ENCODE measurements around the gene ITGA11.
A peak's percentile ranks its signal among the peaks of the same experiment; 100 is the strongest.

The ITGA11 gene

DNA sequence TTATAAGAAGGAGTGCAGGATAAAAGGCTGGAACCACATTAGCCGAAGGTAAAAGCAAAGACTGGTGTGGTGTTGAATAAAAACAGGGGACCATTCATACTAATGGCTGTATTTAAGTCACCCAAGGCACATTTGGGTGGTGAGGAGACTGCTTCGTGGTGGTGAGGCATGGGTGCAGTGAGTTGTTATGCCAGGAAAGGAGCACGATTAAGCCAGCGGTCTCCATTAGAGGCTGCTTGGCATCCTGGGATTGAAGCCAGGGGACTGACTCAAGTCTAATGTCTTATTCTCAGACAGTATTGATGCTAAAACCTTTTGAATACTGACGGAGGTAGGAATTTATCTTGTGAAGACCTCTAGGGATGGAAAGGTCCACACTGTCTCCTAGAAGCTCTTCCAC, 132.5 kb downstream of the ITGA11 start:
- H3K27ac ChIP-seq = 0 out of 2 replicates have a peak overlapping the region, but pooled peaks have one; percentile 2
- TF ChIP-seq CTCF (IDR thresholded peaks at IDR 0.05) = no peak
- no peak for TF ChIP-seq ZFX (IDR thresholded peaks at IDR 0.05; ENCODE audit: borderline replicate concordance)

DNA sequence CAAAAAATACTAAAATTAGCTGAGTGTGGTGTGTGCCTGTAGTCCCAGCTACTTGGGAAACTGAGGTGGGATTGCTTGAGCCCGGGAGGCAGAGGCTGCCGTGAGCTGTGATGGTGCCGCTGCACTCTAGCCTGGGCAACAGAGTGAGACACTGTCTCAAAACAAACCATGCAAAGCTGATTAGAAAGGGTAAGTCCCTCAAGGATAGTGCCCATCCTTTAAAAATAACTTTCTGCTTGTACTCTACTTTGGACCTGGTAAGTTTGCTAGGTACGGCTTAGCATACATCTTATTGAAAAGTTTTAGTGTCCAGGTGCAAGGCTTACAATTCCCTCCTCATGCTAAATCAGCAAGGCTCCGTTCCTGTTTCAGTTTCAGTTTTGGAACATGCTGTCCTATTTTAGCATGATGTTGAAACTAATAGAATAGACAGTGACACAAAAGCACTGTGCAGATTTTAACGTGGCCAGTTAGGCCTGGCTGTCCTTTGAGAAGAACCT, 133.0 kb downstream of the ITGA11 start:
- H3K27ac ChIP-seq = no peak overlapping the region
- TF ChIP-seq ZFX (IDR thresholded peaks at IDR 0.05; ENCODE audit: borderline replicate concordance) = no peak
- TF ChIP-seq CTCF (IDR thresholded peaks at IDR 0.05) = no peak

DNA sequence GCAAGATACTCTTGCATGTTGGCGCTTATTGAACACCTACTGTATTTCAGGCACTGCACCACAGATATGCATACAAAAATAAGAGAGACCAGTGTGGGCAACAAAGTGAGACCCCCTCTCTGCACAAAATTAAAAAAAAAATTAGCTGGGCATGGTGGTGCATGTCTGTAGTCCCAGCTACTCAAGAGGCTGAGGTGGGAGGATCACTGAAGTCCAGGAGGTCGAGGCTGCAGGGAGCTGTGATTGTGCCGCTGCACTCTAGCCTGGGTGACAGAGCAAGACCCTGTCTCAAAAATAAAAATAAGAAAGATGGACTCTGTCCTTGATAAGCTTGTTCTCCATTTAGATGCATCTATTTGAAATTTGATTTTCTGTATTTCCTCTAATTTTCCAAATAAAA, 133.6 kb downstream of the ITGA11 start:
- TF ChIP-seq ZFX (IDR thresholded peaks at IDR 0.05; ENCODE audit: borderline replicate concordance) (no peak), CTCF (IDR thresholded peaks at IDR 0.05) (no peak)

DNA sequence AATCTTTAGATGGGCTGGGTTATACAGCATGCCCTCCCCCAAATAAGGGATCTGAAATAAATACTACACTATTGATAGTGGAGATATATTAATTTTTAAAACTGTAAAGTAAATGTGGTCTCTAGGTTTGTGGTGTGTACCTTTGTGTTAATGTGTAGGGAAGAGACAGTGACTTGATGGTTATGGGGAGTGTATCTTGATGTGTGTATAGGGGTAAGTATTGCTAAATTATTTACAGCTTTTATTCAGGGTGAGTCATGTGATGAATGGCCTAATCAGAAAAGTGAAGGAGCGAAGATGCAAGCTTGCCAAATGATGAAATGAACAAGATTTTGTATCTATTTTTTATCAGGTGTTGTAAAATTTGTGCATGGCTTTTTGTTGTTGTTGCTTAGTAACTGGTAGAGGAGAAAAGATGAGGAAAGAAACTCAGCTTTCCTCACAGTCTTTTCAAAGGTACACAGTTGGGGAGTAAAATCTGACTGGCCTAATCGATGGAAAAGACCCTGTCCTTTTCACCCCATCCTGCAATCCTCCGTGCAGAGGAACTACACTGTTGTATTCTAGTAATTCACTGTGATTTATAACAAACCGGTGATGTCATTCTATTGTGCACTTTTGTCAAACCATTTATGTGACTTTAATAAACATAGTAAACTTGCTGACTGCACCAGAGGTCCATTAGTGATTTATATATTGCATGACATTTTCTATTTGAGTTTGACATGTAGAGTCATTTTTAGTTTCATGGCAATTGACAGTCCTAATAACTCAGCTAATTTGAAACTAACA, 136.8 kb downstream of the ITGA11 start:
- no peak for TF ChIP-seq CTCF (IDR thresholded peaks at IDR 0.05)
- TF ChIP-seq ZFX (IDR thresholded peaks at IDR 0.05; ENCODE audit: borderline replicate concordance) = no peak
- H3K27ac ChIP-seq = no peak overlapping the region

More for the DNA sequence above, 133.6 kb downstream of the ITGA11 start:
- no peak overlapping the region for H3K27ac ChIP-seq

- TF ChIP-seq CTCF (IDR thresholded peaks at IDR 0.05) (no peak), ZFX (IDR thresholded peaks at IDR 0.05; ENCODE audit: borderline replicate concordance) (no peak)
- no peak overlapping the region for H3K27ac ChIP-seq
Observed at GRCh38 chr15:68292967-68293366, 139.0 kb downstream of the ITGA11 start.

GRCh38 chr15:68292157-68292781, 139.7 kb downstream of the ITGA11 start:
- no peak for TF ChIP-seq ZFX (IDR thresholded peaks at IDR 0.05; ENCODE audit: borderline replicate concordance)
- no peak for TF ChIP-seq CTCF (IDR thresholded peaks at IDR 0.05)
- H3K27ac ChIP-seq = no peak overlapping the region

GRCh38 chr15:68290715-68291114, 141.2 kb downstream of the ITGA11 start:
- TF ChIP-seq CTCF (IDR thresholded peaks at IDR 0.05) (no peak), ZFX (IDR thresholded peaks at IDR 0.05; ENCODE audit: borderline replicate concordance) (no peak)
- H3K27ac ChIP-seq = no peak overlapping the region
